CD4-positive, CD25-positive, alpha-beta regulatory T cell (primary cell): ENCODE measurements around the gene ZMYM4. TPM values are rescaled to one million over a fixed set of nuclear protein-coding genes. Genes with fewer than 3 reads are reported as not detected.
A peak's percentile ranks its signal among the peaks of the same experiment; 100 is the strongest.

Experiments used
- ATAC-seq, 2 donors: fragments of 150-1000 bp; cut with Tn5 transposase; one replicate each; pipeline ENCODE4 v1.10.0; 2021; ENCODE audit warnings: low read depth in 2 of 2, moderate number of reproducible peaks in 2 of 2, moderate library complexity in 1 of 2
- DNase-seq, 3 donors: peaks; one replicate each; pipeline versions ENCODE4 v3.0.0 to v3.0.0-alpha.2; 2012 to 2022; ENCODE audit warnings: mixed read lengths in 1 of 3
- H3K27ac ChIP-seq: one replicate; pipeline ENCODE4 v1.7.0; 2013; ENCODE audit warnings: mild to moderate bottlenecking, low read length; ENCODE audit not compliant: insufficient read depth, poor library complexity, severe bottlenecking
- H3K27me3 ChIP-seq: one replicate; pipeline ENCODE4 v1.7.0; 2013; ENCODE audit warnings: low read length; ENCODE audit not compliant: control insufficient read depth, insufficient read depth
- H3K36me3 ChIP-seq: one replicate; pipeline ENCODE4 v1.7.0; 2013; ENCODE audit warnings: mild to moderate bottlenecking, low read length, moderate library complexity; ENCODE audit not compliant: control insufficient read depth, insufficient read depth
- H3K4me1 ChIP-seq: 2 replicates; pipeline ENCODE4 v1.7.0; 2013; ENCODE audit warnings: mild to moderate bottlenecking, low read length; ENCODE audit not compliant: insufficient read depth, control insufficient read depth, poor library complexity, severe bottlenecking
- H3K4me3 ChIP-seq: one replicate; pipeline ENCODE4 v1.7.0; 2013; ENCODE audit warnings: low read depth, mild to moderate bottlenecking, low read length, moderate library complexity
- H3K9me3 ChIP-seq, 2 experiments: 1 replicate in 1 of 2; 2 replicates in 1 of 2; pipeline ENCODE4 v1.7.0; 2013; ENCODE audit warnings: low read length in 2 of 2, mild to moderate bottlenecking in 1 of 2, moderate library complexity in 1 of 2; ENCODE audit not compliant: control insufficient read depth in 2 of 2
- H3K27ac Mint-ChIP-seq, 3 donors: one replicate each; pipeline ENCODE4 v1.8.0; 2020 to 2022; ENCODE audit warnings: mild to moderate bottlenecking in 3 of 3, mixed read lengths in 3 of 3, moderate library complexity in 2 of 3
- H3K27me3 Mint-ChIP-seq: one replicate; pipeline ENCODE4 v1.8.0; 2022; ENCODE audit warnings: mild to moderate bottlenecking, mixed read lengths
- H3K36me3 Mint-ChIP-seq: one replicate; pipeline ENCODE4 v1.8.0; 2020; ENCODE audit warnings: mixed read lengths
- H3K4me1 Mint-ChIP-seq, 4 donors: one replicate each; pipeline ENCODE4 v1.8.0; 2020 to 2022; ENCODE audit warnings: mixed read lengths in 4 of 4, mild to moderate bottlenecking in 1 of 4
- H3K4me3 Mint-ChIP-seq, 4 donors: one replicate each; pipeline ENCODE4 v1.8.0; 2020 to 2022; ENCODE audit warnings: mild to moderate bottlenecking in 4 of 4, mixed read lengths in 4 of 4, moderate library complexity in 3 of 4
- H3K9me3 Mint-ChIP-seq, 7 donors: one replicate each; pipeline ENCODE4 v1.8.0; 2020 to 2022; ENCODE audit warnings: mixed read lengths in 7 of 7, mild to moderate bottlenecking in 3 of 7, moderate library complexity in 2 of 7
- polyA plus RNA-seq, 4 donors: library from polyadenylated mRNA; unstranded; fragments of 300-500 nt; fragmentation: Illumina TruSeq; gene quantifications; one replicate each; pipeline ENCODE4 v1.2.3, GENCODE V29; 2021
- total RNA-seq: library from RNA; stranded (reverse); gene quantifications from one replicate; pipeline ENCODE4 v1.2.3, GENCODE V29; 2022

Gene ZMYM4
- total and polyA plus RNA-seq, 5 donors from 2014 or later: 21.6 to 31.3 (median 26.8) TPM

GRCh38 chr1:35426097-35426586 lies 157.6 kb downstream of the ZMYM4 start:
- Histone ChIP-seq H3K27ac (no peak overlapping the region), H3K4me1 (no peaks in the 10 kb centered on the region), H3K36me3 (no peaks in the 10 kb centered on the region), H3K27me3 (no peaks in the 10 kb centered on the region), H3K9me3 (no peaks in the 10 kb centered on the region), H3K4me3 (no peak overlapping the region)
- Mint-ChIP-seq H3K27me3 (no peaks in the 10 kb centered on the region), H3K4me3 (no peak overlapping the region), H3K36me3 (peaks cover 15% of the 10 kb centered on the region), H3K4me1 (peaks cover under 1 to 16% (median 2%) of the 10 kb centered on the region in 4 donors), H3K9me3 (peaks cover 0 to 2% (median 0%) of the 10 kb centered on the region in 7 donors), H3K27ac (peak overlapping the region in 2 of 3 donors; percentile 9 to 21)
- DNase-seq (no peak), ATAC-seq (no peak)

DNA sequence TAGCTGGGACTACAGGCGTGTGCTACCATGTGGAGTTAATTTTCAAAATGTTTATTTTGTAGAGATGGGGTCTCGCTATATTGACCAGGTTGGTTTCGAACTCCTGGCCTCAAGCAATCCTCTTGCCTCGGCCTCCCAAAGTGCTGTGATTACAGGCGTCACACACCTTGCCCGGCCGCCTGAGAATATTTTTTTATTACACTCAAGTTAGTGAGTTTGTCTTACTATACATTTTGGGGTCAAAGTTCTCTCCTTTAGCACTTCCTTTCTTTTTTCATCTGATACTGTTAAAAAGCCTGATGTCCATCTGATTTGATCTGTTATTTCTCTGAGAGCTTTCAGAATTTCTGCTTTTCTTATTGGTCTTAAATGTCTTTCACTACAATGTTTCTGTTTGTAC lies 159.9 kb downstream of the ZMYM4 start:
- peaks cover 8 to 20% (median 9%) of the 10 kb centered on the region in 4 donors for H3K4me1 Mint-ChIP-seq
- no peaks in the 10 kb centered on the region for H3K27me3 Mint-ChIP-seq
- H3K27me3 ChIP-seq: no peaks in the 10 kb centered on the region
- DNase-seq (no peak), ATAC-seq (no peak)
- peaks cover 24% of the 10 kb centered on the region for H3K36me3 Mint-ChIP-seq
- no peak overlapping the region for H3K27ac Mint-ChIP-seq
- no peaks in the 10 kb centered on the region for H3K4me1 ChIP-seq
- H3K4me3 ChIP-seq: no peak overlapping the region
- H3K9me3 Mint-ChIP-seq: peaks cover 0 to 2% (median 0%) of the 10 kb centered on the region in 7 donors
- no peaks in the 10 kb centered on the region for H3K9me3 ChIP-seq
- no peak overlapping the region for H3K27ac ChIP-seq
- H3K36me3 ChIP-seq: peaks cover 10% of the 10 kb centered on the region
- H3K4me3 Mint-ChIP-seq: no peak overlapping the region

GRCh38 chr1:35430762-35431161 lies 162.3 kb downstream of the ZMYM4 start:
- Mint-ChIP-seq H3K4me1 (peaks cover 9 to 17% (median 9%) of the 10 kb centered on the region in 4 donors), H3K4me3 (no peak overlapping the region), H3K27me3 (no peaks in the 10 kb centered on the region), H3K9me3 (peaks cover 0 to 2% (median 0%) of the 10 kb centered on the region in 7 donors), H3K36me3 (peaks cover 44% of the 10 kb centered on the region), H3K27ac (peak overlapping the region in 2 of 3 donors; percentile 58 to 65)
- H3K36me3 ChIP-seq: peaks cover 23% of the 10 kb centered on the region
- no peaks in the 10 kb centered on the region for H3K9me3 ChIP-seq
- H3K27me3 ChIP-seq: no peaks in the 10 kb centered on the region
- H3K4me1 ChIP-seq: no peaks in the 10 kb centered on the region
- DNase-seq (no peak), ATAC-seq (no peak)
- no peak overlapping the region for H3K27ac ChIP-seq
- no peak overlapping the region for H3K4me3 ChIP-seq

- Histone ChIP-seq H3K4me3 (no peak overlapping the region), H3K27ac (no peak overlapping the region), H3K36me3 (peaks cover 26% of the 10 kb centered on the region), H3K27me3 (no peaks in the 10 kb centered on the region), H3K9me3 (no peaks in the 10 kb centered on the region), H3K4me1 (no peaks in the 10 kb centered on the region)
- Mint-ChIP-seq H3K9me3 (peaks cover 0 to under 1% (median 0%) of the 10 kb centered on the region in 7 donors), H3K4me3 (no peak overlapping the region), H3K27ac (peak overlapping the region; percentile 50 to 65 (median 58)), H3K27me3 (no peaks in the 10 kb centered on the region), H3K36me3 (peaks cover 44% of the 10 kb centered on the region), H3K4me1 (peaks cover 9 to 13% (median 9%) of the 10 kb centered on the region in 4 donors)
- peak in 1 of 2 donors; percentile 20 for ATAC-seq
- peak in 1 of 3 donors; percentile 7 for DNase-seq
These were observed 162.7 kb downstream of the ZMYM4 start for GRCh38 chr1:35431173-35431599.

GRCh38 chr1:35432231-35432630 lies 163.7 kb downstream of the ZMYM4 start:
- no peak overlapping the region for H3K27ac ChIP-seq
- Mint-ChIP-seq H3K27me3 (no peaks in the 10 kb centered on the region), H3K27ac (no peak overlapping the region), H3K4me3 (no peak overlapping the region), H3K9me3 (no peaks in the 10 kb centered on the region), H3K36me3 (peaks cover 52% of the 10 kb centered on the region), H3K4me1 (peaks cover 9 to 10% (median 9%) of the 10 kb centered on the region in 4 donors)
- H3K4me3 ChIP-seq: no peak overlapping the region
- ATAC-seq (no peak), DNase-seq (no peak)
- no peaks in the 10 kb centered on the region for H3K4me1 ChIP-seq
- H3K27me3 ChIP-seq: no peaks in the 10 kb centered on the region
- H3K9me3 ChIP-seq: no peaks in the 10 kb centered on the region
- peaks cover 35% of the 10 kb centered on the region for H3K36me3 ChIP-seq

DNA sequence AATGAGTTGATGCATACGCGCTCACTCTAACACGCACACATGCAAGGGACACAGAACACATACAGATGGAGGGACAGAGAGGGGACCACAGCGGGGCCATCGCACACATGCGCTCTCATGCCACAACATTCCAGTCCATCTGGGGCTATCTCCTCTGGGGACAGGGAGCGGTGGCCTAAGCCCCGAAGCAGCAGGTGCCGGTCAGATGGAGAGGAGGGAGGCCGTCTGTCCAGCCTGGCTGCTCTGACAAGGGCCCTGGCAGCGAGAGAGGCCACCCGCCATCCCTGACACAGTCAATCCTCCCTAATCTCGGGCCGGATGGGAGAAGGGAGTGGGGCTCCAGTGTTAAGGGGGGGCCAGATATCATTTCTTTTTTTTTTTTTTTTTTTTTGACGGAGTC lies 165.2 kb downstream of the ZMYM4 start:
- no peaks in the 10 kb centered on the region for H3K27me3 ChIP-seq
- H3K27ac ChIP-seq: no peak overlapping the region
- Mint-ChIP-seq H3K27me3 (no peaks in the 10 kb centered on the region), H3K27ac (peak overlapping the region in 1 of 3 donors; percentile 44), H3K9me3 (no peaks in the 10 kb centered on the region), H3K36me3 (peaks cover 63% of the 10 kb centered on the region), H3K4me3 (no peak overlapping the region), H3K4me1 (peaks cover 9 to 18% (median 10%) of the 10 kb centered on the region in 4 donors)
- DNase-seq: no peak
- peaks cover 46% of the 10 kb centered on the region for H3K36me3 ChIP-seq
- ATAC-seq: no peak
- no peaks in the 10 kb centered on the region for H3K9me3 ChIP-seq
- no peak overlapping the region for H3K4me3 ChIP-seq
- no peaks in the 10 kb centered on the region for H3K4me1 ChIP-seq

GRCh38 chr1:35434703-35435102 lies 166.2 kb downstream of the ZMYM4 start:
- ATAC-seq: no peak

GRCh38 chr1:35436078-35436477 lies 167.6 kb downstream of the ZMYM4 start:
- Mint-ChIP-seq H3K4me3 (no peak overlapping the region), H3K9me3 (no peaks in the 10 kb centered on the region), H3K27ac (no peak overlapping the region), H3K36me3 (peaks cover 70% of the 10 kb centered on the region), H3K27me3 (no peaks in the 10 kb centered on the region), H3K4me1 (peaks cover 8 to 13% (median 10%) of the 10 kb centered on the region in 4 donors)
- Histone ChIP-seq H3K27me3 (no peaks in the 10 kb centered on the region), H3K9me3 (no peaks in the 10 kb centered on the region), H3K4me3 (no peak overlapping the region), H3K27ac (no peak overlapping the region), H3K4me1 (no peaks in the 10 kb centered on the region), H3K36me3 (peaks cover 70% of the 10 kb centered on the region)
- no peak for DNase-seq
- ATAC-seq: no peak

More at GRCh38 chr1:35434703-35435102, 166.2 kb downstream of the ZMYM4 start:
- H3K27me3 Mint-ChIP-seq: no peaks in the 10 kb centered on the region
- no peak overlapping the region for H3K4me3 Mint-ChIP-seq
- no peaks in the 10 kb centered on the region for H3K9me3 Mint-ChIP-seq
- Histone ChIP-seq H3K27ac (no peak overlapping the region), H3K4me1 (no peaks in the 10 kb centered on the region), H3K36me3 (peaks cover 56% of the 10 kb centered on the region), H3K4me3 (no peak overlapping the region), H3K27me3 (no peaks in the 10 kb centered on the region), H3K9me3 (no peaks in the 10 kb centered on the region)
- no peak for DNase-seq
- H3K27ac Mint-ChIP-seq: no peak overlapping the region
- H3K36me3 Mint-ChIP-seq: peaks cover 69% of the 10 kb centered on the region
- H3K4me1 Mint-ChIP-seq: peaks cover 9 to 18% (median 10%) of the 10 kb centered on the region in 4 donors
